GM19099 (cell line): ENCODE results near the gene CACNA1C.

Experiments used
- POLR2A ChIP-seq: IDR thresholded peaks from 3 replicates; pipeline ENCODE4 v1.6.1; 2011; ENCODE audit warnings: low read depth; ENCODE audit not compliant: insufficient read length; ENCODE audit errors: extremely low read depth

Gene CACNA1C

DNA sequence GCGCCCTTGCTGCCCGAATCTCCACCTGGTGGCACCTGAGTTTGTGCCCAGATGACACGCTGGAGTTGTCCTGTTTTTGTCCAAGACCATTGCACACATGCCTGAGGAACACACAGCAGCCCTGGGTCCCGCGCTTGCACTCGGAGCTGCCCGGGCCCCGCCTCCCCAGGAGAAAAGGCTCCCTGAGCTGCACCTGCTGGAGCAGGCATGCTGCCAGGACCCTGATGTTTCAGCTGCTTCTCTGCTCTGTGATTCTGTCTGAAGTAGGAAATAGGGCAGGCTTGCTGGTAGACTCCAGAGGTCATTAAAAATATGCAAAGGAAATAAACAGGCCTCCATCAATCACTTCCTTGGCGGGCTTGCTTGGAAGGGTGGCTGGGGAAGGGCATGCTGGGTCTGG is 271.6 kb downstream of the CACNA1C start:
- no peak for TF ChIP-seq POLR2A

DNA sequence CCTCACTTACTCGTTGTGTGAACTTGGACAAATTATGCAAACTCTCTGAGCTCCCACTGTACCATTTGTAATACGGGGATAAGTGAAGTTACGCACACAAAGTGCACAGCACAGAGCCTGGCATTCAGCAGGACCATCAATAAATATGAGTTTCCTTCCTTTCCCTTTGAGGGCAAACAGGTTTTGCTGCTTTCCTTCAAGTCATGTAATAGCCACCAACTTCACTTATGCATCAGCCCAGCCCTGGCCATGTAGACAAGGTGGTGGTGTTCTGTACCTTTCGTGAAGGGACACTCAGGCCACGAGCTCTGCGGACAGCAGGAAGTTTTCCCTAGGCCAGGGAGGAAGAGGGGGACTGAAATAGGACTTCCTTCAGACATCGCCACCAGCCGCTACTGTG is 272.7 kb downstream of the CACNA1C start:
- TF ChIP-seq POLR2A: no peak

DNA sequence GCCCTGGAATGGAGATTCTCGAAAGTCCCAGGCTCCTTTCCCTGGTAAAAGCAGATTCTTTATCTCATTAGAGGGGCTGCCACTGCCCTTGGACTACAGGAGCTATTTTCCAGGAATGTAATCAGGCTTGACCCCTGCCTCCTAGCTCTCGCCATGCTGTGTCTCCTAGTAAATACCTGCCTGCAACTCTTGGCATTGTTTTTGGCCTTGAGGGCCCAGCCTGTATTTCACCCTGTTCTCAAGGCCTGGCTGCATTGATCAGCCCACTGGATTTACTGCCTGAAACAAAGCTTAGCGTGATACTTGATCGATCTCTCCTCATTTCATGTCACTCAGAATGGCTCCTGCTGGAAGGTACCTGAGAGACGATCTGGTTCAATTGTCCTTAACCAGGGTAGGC is 273.7 kb downstream of the CACNA1C start:
- TF ChIP-seq POLR2A: no peak

DNA sequence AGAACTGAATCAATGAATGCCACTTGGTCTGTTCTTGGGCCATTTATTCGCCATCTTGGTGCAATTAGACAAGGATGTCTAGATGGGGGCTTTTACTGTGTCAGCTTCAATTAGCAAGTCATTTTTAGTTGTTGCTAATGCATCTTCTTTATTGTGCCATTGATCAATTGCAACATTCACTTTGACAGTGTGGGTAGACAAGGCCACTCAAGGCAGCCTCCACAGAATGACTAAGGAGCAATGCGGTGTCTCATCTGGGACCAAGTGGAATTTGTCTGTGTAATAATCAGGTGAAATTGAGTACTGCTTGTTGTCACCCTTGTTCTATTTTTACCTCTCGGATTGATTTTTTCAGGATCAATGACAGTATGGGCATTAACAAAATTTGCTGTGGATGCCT is 275.9 kb downstream of the CACNA1C start:
- TF ChIP-seq POLR2A: no peak

DNA sequence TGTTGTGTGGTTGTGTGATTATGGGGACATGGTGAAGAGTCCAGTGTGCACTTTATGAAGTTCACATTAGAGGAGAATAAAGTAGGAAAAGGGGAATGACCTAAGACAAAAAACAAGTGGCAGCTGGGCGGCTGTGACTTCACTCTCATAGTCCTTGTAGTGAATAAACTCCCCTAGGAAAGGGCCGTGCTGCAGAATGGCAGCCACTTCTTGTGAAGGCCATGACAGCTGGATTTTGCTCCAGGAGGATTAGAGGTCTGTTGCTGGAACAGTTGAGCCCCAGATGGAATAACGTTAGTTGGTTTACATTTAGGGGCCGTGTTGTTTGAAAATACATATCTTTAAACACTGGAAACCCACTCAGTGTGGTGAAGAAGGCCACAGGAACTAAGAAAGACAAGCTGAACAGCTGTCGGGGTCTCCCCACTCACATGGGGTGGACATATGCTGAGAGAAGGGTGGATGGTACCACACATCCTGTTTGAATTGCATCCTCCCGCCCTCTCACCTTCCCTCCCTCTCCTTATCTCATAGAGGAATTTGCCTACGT is 276.9 kb downstream of the CACNA1C start:
- no peak for TF ChIP-seq POLR2A

DNA sequence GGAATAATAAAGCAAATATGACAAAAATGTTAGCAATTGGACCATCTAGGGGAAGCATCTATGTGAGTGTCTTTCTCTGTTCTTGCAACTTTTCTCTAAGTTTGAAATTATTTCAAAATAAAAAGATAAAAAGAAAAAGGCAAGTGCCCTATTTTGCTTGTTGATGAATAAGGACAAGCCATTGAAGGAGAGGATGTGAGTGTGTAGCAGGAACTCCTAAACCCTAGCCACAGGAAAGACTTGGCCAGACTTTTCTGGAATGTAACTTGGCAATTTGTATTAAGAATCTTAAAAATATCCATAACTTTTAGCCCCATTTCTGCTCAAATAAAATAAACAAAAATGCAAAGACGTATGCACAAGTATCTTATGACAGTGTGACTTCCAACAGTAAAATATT is 279.4 kb downstream of the CACNA1C start:
- no peak for TF ChIP-seq POLR2A

DNA sequence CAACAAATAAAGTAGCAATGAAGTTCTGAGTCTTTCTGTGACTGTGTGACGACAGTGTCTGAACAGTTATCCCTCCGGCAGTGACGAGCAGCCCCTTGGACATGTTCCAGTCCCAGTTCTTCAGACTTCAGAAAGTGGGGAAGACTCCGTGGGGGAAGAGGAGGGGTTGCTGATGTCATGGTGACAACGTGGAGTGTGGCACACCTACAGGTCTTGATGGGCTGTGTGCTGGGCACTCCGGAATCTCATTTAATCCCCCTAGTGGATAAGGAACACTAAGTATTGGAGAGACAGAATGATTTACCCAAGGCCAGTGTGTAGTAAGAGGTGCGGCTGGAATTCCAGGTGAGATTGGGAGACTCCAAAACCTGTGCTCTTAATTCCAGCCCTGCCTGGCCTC is 280.2 kb downstream of the CACNA1C start:
- no peak for TF ChIP-seq POLR2A

DNA sequence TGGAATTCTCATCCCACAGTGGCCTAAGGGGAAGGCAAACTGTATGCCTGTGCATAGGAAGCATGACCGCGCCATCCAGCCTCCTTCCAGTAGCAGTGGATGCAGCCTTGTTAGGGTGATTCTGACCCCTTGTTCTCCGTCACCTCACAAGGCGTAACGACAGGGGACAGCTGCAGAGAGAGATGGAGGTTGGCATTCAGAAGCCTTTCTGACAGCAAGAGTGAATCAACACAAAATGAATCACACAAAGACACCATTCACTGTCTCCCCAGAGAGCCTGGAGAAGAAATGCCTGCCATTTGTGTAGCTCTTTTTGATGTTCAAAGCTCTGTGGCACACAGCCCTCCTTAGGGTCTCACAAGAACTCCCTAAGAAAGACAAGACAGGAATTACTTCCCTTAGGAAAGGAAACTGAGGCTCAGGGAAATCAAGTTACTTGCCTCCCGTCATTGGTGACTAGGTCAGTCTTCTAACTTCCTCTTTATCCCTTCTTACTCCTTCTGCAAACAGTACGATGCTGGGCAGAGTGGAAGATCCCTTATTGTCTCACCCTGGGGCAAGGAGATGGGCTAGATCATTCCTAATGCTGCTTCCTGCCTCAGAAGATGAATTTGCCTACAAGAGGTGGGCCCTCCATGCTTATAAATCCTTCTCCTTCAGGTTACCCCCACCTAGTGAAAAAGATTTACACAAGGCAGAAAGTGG is 280.9 kb downstream of the CACNA1C start:
- no peak for TF ChIP-seq POLR2A

DNA sequence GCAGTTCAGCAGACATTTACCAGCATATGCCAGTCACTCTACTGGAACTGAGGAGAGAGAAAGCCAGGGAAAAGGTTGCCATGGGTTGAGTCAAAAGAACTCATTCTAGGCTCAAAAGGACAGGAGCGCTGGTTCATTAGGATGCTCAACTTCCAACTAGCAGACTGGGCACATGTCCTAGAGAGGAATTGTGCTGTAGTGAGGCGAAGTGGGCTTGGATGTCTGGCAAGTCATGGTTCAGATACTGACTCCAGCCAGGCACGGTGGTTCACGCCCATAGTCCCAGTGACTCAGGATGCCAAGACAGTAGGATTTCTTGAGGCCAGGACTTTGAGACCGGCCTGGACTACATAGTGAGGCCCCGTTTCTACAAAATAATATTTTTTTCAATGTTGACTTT is 281.5 kb downstream of the CACNA1C start:
- no peak for TF ChIP-seq POLR2A

DNA sequence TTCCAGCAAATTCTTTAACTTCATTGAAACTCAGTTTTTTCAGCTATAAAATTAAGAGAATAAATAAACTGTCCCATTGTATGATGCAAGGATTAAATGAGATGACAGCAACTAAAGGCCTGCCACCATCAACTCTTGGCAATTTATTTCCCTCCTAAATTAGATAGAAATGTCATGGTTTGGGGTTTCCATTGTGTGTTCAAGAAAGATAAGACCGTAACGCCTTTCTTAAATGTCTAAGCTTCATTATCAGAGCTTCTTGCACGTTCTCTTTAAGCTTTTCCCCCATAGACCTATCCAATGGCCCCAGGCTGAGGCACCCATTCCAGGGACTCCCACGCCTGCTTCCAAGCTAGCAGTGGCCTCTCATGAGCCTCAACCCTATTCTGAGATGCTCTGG is 281.9 kb downstream of the CACNA1C start:
- TF ChIP-seq POLR2A: no peak

DNA sequence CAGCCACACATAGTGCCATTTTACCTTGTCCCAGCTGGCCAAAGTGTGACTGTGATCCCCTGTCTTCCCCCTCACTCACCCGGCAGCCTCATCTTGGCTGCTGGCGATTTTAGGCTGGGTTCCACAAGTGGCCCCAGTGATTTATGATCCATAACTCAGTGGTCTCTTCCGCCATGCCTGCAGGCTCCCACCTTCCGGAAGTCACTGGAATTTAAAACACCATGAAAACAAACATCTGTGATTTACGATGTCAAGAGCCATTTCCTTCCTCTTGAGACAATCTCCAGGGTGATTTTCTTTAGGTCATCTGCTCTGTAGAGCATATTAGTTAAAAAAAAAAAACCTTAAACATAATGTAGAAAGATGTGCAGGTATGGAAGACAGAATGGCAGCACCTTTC is 282.3 kb downstream of the CACNA1C start:
- TF ChIP-seq POLR2A: no peak

DNA sequence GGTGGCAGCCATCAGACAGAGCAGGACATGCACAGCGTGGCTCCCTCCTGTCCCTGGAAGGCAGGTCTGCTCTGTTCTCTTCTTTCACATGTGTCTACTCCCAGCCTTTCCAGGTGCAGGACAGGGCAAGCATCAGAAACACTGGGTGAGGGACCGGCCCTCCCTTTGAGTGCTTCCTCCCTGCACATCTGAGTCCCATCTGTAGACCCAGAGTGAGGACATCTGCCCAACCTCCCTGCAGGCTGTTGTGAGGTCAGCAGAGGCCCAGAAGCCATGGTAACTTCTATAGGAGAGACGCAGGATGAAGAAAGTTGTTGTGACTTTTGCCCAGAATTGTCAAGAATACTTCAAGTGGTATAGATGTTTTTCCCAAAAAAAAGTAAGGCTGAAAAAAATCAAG is 282.7 kb downstream of the CACNA1C start:
- TF ChIP-seq POLR2A: no peak

DNA sequence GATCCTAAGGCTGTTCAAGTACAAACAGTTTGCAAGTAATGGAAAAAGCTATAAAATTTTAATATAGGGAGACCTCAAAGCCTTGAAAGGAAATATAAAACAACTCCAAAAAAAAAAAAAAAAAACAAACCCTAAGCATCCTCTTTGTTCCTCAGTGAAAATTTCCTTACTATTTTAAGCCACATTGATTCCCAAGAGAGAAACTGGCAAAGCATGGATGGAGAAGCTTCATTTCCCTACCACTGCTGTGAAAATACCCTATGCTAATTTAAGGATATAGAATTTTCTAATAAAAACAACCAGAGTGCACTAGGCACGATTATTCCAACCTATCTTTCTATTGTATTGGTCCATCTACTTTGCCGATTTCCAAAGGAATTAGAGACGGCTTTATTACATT is 283.1 kb downstream of the CACNA1C start:
- TF ChIP-seq POLR2A: no peak

DNA sequence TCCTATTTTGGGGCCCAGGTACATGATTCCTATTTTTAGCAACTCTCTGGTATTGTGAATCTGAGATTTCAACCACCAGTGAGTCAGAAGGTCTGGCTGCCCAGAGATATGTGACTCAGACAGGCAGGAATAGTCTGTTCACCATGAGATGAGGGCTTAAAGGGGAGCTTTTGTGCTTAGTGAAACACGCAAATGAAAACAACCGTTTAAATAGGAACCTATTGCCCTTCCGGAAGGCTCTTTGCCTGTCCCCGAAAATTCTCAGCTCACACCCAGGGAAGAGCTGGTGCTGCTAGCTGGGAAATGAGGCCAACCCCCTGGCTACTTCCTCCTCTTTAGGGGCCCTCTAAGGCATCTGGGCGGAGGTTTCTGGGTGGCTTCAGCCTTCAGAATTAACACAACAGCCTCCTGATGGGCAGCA is 283.6 kb downstream of the CACNA1C start:
- no peak for TF ChIP-seq POLR2A

DNA sequence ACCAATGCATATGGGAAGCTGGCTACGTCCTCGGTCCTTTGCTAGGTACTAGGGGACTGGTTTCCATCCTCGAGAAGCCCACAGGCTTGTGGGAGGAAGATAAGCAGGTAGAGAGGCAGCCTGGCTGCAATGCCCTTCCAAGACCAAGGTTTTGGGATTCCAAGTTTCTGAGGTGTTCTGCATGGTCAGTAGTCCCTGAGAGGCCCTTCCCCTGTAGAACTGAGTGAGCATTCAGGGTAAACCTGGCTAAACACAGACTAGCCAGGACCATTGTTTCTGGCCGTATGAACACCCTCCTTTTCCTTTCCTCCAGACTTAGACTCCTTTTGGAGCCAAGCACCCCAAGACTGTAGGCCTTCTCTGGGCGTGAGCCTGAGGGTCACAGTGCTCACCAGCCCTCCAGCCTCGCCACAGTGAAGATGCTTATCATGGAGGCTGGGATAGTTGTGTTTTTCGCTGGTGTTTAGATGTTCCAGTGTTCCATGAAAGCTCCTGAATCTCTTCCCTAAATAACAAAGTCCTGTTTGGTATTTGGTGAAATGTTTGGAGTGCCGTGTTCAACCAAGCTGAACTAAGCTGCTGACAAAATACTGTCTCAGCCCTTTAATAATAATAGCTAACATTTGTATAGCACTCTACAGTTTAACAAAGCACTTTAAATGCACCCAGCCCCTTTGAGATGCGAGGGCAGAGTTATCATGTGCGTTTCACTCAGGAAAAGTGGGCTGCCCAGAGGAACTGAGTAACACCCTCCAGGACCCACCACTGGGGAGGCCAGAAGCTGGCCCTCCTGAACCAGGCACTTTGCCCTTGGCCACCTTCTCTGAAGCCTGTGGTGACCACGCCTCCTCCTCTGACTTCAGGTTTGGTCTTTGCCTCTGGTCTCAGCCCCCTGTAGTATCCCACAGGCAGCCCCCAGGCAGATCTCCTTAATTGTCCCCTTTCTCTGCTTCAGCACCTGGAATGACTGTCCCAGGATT is 284.5 kb downstream of the CACNA1C start:
- TF ChIP-seq POLR2A: no peak

DNA sequence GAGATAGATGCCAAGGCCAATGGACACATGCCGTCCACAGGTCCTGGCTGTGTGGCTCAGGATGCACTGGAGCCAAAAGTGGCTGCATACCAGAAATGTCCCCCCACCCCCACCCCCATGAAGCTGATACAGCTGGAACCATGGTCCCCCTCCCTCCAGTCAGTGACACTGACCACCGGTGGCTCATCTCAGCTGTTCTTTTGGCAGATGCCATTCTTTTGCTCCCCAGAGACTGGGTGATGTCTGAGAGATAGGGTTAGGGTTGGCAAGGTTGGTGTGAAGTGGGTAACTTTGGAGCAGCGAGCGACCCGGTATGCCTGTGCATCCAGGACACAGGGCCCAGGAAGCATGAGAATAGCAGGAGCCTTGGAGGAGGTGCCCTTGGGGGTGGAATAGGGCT is 285.6 kb downstream of the CACNA1C start:
- no peak for TF ChIP-seq POLR2A
